AG04449 (cell line): ENCODE results near the gene PDZD2.

Source experiments
- CTCF ChIA-PET: fragments of 350-600 bp; formaldehyde crosslinking; extraction: SDS; loops from one replicate; lab custom pipeline; 2021; ENCODE audit warnings: antibody characterized with exemption; lab: Yijun Ruan, JAX
- POLR2A ChIA-PET: fragments of 400-600, 350-600 bp; formaldehyde crosslinking; extraction: SDS; loops from one replicate; lab custom pipeline; 2020; ENCODE audit warnings: antibody characterized with exemption, inconsistent platforms; lab: Yijun Ruan, JAX
- DNase-seq: peaks from one replicate; pipeline ENCODE4 v3.0.0-alpha.2; 2010; ENCODE audit warnings: low read depth, low spot score
- H3K4me3 ChIP-seq: 2 replicates; pipeline ENCODE4 v1.5.1; 2011; ENCODE audit warnings: low read depth, mild to moderate bottlenecking, control low read depth, low read length
- CTCF ChIP-seq: IDR thresholded peaks from one replicate; pipeline ENCODE4 v1.5.1; 2011; ENCODE audit warnings: mild to moderate bottlenecking, moderate library complexity, low read length, control low read depth, inconsistent platforms; ENCODE audit not compliant: insufficient read depth; ENCODE audit errors: missing control alignments

Gene PDZD2

GRCh38 chr5:31937703-31938102 is 298.8 kb downstream of the PDZD2 start:
- ChIA-PET POLR2A (no interaction called here), CTCF (no interaction called here)
- DNase-seq: no peak
- TF ChIP-seq CTCF: no peak
- no peak overlapping the region for H3K4me3 ChIP-seq

- TF ChIP-seq CTCF: no peak
- DNase-seq: no peak
- no peak overlapping the region for H3K4me3 ChIP-seq
- ChIA-PET CTCF (no interaction called here), POLR2A (no interaction called here)
Measured at GRCh38 chr5:31939151-31939550, 300.2 kb downstream of the PDZD2 start.

GRCh38 chr5:31941151-31941755 is 302.3 kb downstream of the PDZD2 start:
- TF ChIP-seq CTCF: no peak
- no peak overlapping the region for H3K4me3 ChIP-seq
- POLR2A ChIA-PET: no interaction called here
- CTCF ChIA-PET: no interaction called here
- no peak for DNase-seq

GRCh38 chr5:31942546-31942945 is 303.6 kb downstream of the PDZD2 start:
- no peak for TF ChIP-seq CTCF
- no peak for DNase-seq
- ChIA-PET CTCF (no interaction called here), POLR2A (no interaction called here)
- no peak overlapping the region for H3K4me3 ChIP-seq

GRCh38 chr5:31944684-31945445 is 305.9 kb downstream of the PDZD2 start:
- no peak for TF ChIP-seq CTCF
- CTCF ChIA-PET: no interaction called here
- no peak overlapping the region for H3K4me3 ChIP-seq
- POLR2A ChIA-PET: no interaction called here
- DNase-seq: no peak

- H3K4me3 ChIP-seq: no peak overlapping the region
- no peak for DNase-seq
- POLR2A ChIA-PET: no interaction called here
- no peak for TF ChIP-seq CTCF
- CTCF ChIA-PET: interaction anchor here (0.5 kb wide), 1 partner anchor 244 kb away, joined by 3 read pairs; no protein-coding TSS in a partner anchor
Measured at GRCh38 chr5:31948006-31948405, 309.1 kb downstream of the PDZD2 start.
